HepG2 (cell line): ENCODE measurements around the gene MYORG. TPM values are rescaled to one million over a fixed set of nuclear protein-coding genes. Genes with fewer than 3 reads are reported as not detected.
"Not testable (repeated sequence)": the region's sequence is repeated elsewhere in the genome, so short reads cannot be mapped to it uniquely, and the experiment has no call there.

Source experiments
- ATAC-seq: fragments of 200-7000 bp; cut with Tn5 transposase; 3 replicates; pipeline ENCODE4 v1.9.1; 2020; ENCODE audit warnings: mild to moderate bottlenecking, moderate library complexity
- BruUV-seq: library from RNA; stranded (reverse); fragments of 400-500 nt; replicated peaks from 2 replicates; lab custom pipeline; 2021; lab: Mats Ljungman, UMichigan
- CTCF ChIA-PET: fragments of 300-600 bp; formaldehyde crosslinking; extraction: SDS; loops from one replicate; lab custom pipeline; 2021; ENCODE audit warnings: low total read pairs, inconsistent platforms, low intra/inter-chr PET ratio; lab: Yijun Ruan, JAX
- POLR2A ChIA-PET: fragments of 350-600 bp; sonication (Branson Sonifier 250); formaldehyde crosslinking; loops from one replicate; lab custom pipeline; 2020; ENCODE audit warnings: antibody characterized with exemption, inconsistent platforms; lab: Yijun Ruan, JAX
- DNase-seq: peaks from one replicate; pipeline ENCODE4 v3.0.0-alpha.2; 2015; ENCODE audit warnings: low spot score
- FAIRE-seq: peaks from 3 replicates; lab custom pipeline; 2011; peaks lifted over from hg19 to GRCh38; lab: Jason Lieb, UNC
- H2AFZ ChIP-seq: one replicate; pipeline ENCODE4 v1.6.1; 2011; ENCODE audit warnings: low read length, inconsistent platforms
- H3K27ac ChIP-seq: fragments of 300-600 bp; 3 replicates; pipeline ENCODE4 v1.8.0; 2011; ENCODE audit warnings: mixed run types, mild to moderate bottlenecking, mixed read lengths, low read length, inconsistent platforms; ENCODE audit not compliant: insufficient read depth; ENCODE audit errors: extremely low read length
- H3K27me3 ChIP-seq, 2 experiments: fragments of 200-600 bp in 1 of 2; 2 replicates in 1 of 2; 3 replicates in 1 of 2; pipeline versions ENCODE4 v1.6.0 to v1.8.0; 2011; ENCODE audit warnings: low read length in 2 of 2, mild to moderate bottlenecking in 2 of 2, moderate library complexity in 2 of 2, inconsistent platforms in 1 of 2; ENCODE audit not compliant: insufficient read depth in 2 of 2, control insufficient read depth in 1 of 2
- H3K36me3 ChIP-seq, 2 experiments: fragments of 200-600 bp in 1 of 2; replicated peaks in 1 of 2; 2 replicates in 1 of 2; 3 replicates in 1 of 2; pipeline versions ENCODE4 v1.5.1 to v1.8.0; 2011; ENCODE audit warnings: low read length in 2 of 2, inconsistent platforms in 1 of 2; ENCODE audit not compliant: insufficient read depth in 2 of 2, control insufficient read depth in 1 of 2
- H3K4me1 ChIP-seq: 2 replicates; pipeline ENCODE4 v1.5.1; 2012; ENCODE audit warnings: low read length, inconsistent platforms; ENCODE audit not compliant: insufficient read depth
- H3K4me2 ChIP-seq: 2 replicates; pipeline ENCODE4 v1.6.0; 2011; ENCODE audit warnings: low read depth, low read length, inconsistent platforms
- H3K4me3 ChIP-seq, 3 experiments: fragments of 200-600 bp in 1 of 3; sonication (generic), shearing (Covaris generic) in 1 of 3; replicated peaks in 1 of 3; 2 replicates each; pipeline ENCODE4 v1.5.1; 2011 to 2016; ENCODE audit warnings: low read length in 3 of 3, inconsistent platforms in 2 of 3, low read depth in 2 of 3, mild to moderate bottlenecking in 2 of 3, control low read depth in 1 of 3, mixed read lengths in 1 of 3; ENCODE audit not compliant: insufficient read depth in 1 of 3
- H3K79me2 ChIP-seq: one replicate; pipeline ENCODE4 v1.6.1; 2011; ENCODE audit warnings: low read length, inconsistent platforms; ENCODE audit not compliant: insufficient read depth
- H3K9ac ChIP-seq: 2 replicates; pipeline ENCODE4 v1.6.0; 2011; ENCODE audit warnings: mild to moderate bottlenecking, low read depth, low read length, inconsistent platforms; ENCODE audit not compliant: insufficient read depth
- H3K9me3 ChIP-seq: 2 replicates; pipeline ENCODE4 v1.5.1; 2012; ENCODE audit warnings: mild to moderate bottlenecking, low read length
- H4K20me1 ChIP-seq: 2 replicates; pipeline ENCODE4 v1.6.0; 2011; ENCODE audit warnings: inconsistent platforms, mild to moderate bottlenecking, low read length, moderate library complexity; ENCODE audit not compliant: insufficient read depth
- ZFP91 ChIP-seq: sonication (generic); formaldehyde crosslinking; IDR thresholded peaks from 2 replicates; pipeline ENCODE4 v1.9.0; 2022; ENCODE audit warnings: missing genetic modification reagents, mild to moderate bottlenecking, borderline replicate concordance
- ZNF746 ChIP-seq: sonication (generic); formaldehyde crosslinking; IDR thresholded peaks from 2 replicates; pipeline ENCODE4 v1.8.0; 2022; ENCODE audit warnings: mild to moderate bottlenecking, missing genetic modification reagents
- ZNF770 ChIP-seq: sonication (generic); formaldehyde crosslinking; IDR thresholded peaks from 2 replicates; pipeline ENCODE4 v1.5.0; 2020; ENCODE audit warnings: mild to moderate bottlenecking, missing genetic modification reagents
- WGBS: methylation state at CpG from one replicate; pipeline ENCODE4 v1.1.6; 2017; ENCODE audit warnings: low lambda C conversion rate; 5-methylcytosine and 5-hydroxymethylcytosine counted together
- in situ Hi-C: cut with HindIII; loops from 2 replicates; pipeline ENCODE4 v1.10.0; 2017; ENCODE audit warnings: low pct_unique_long_range_greater_than_20kb; ENCODE audit not compliant: extremely low pct_ligation_motif_present
- intact Hi-C: fragments of 100-400 bp; cut with micrococcal nuclease; formaldehyde crosslinking; loops from one replicate; pipeline ENCODE4 v1.10.0; 2022; ENCODE audit not compliant: unreplicated experiment
- polyA plus RNA-seq, 8 experiments: library from polyadenylated mRNA; depleted of rRNA in 3 of 8; stranded (reverse) in 7 of 8; unstranded in 1 of 8; fragments of >200 nt; fragmentation: Illumina TruSeq in 4 of 8; extraction: Trizol in 4 of 8; gene quantifications; 2 replicates each; pipeline versions ENCODE4 v1.2.1 to v1.2.3, GENCODE V29; 2011 to 2016; ENCODE audit warnings: low read depth in 4 of 8, missing spikeins in 1 of 8, mixed read lengths in 1 of 8; ENCODE audit not compliant: insufficient read depth in 1 of 8
- total RNA-seq, 5 experiments: library from RNA; depleted of rRNA; stranded (reverse); fragments of >200 nt; fragmentation: Illumina TruSeq; extraction: Trizol; gene quantifications; 2 replicates each; pipeline ENCODE4 v1.2.3, GENCODE V29; 2016; ENCODE audit warnings: low read depth in 1 of 5

The MYORG gene
- total and polyA plus RNA-seq, 2 of the 13 experiments (the other 11 are each of a cell fraction or from before 2014, with no cell fraction given): 11.1 to 22.4 TPM

GRCh38 chr9:34352957-34353356, 23.7 kb downstream of the MYORG start:
- FAIRE-seq, H4K20me1 ChIP-seq, CTCF ChIA-PET, H3K27me3 ChIP-seq, BruUV-seq, in situ Hi-C loops, ATAC-seq, DNase-seq, H3K79me2 ChIP-seq, H2AFZ ChIP-seq, H3K36me3 ChIP-seq: not testable (repeated sequence)
- intact Hi-C loops: loop anchor here (1.0 kb wide), 2 partner anchors 19 to 24 kb away; no protein-coding TSS in a partner anchor
- H3K4me1 ChIP-seq: peaks cover 54% of the 10 kb centered on the region
- H3K9me3 ChIP-seq: peaks cover 11% of the 10 kb centered on the region
- POLR2A ChIA-PET: interaction anchor here (0.8 to 3.0 kb wide), 4 partner anchors 9 to 174 kb away, joined by 4 to 70 read pairs (median 11); partner anchors contain the start of genes MYORG and UBAP1
- peak overlapping the region; percentile 78 for H3K4me2 ChIP-seq
- 0 out of 2 replicates have a peak, but pooled peaks have one; percentile 19 for TF ChIP-seq ZNF746
- 0 out of 2 replicates have a peak, but pooled peaks have one; percentile 21 for TF ChIP-seq ZFP91 (CRISPR knock-in tag)
- TF ChIP-seq ZNF770: peak; percentile 93
- 75% methylated on average over 1 of the region's 1 CpG for WGBS
- H3K4me3 ChIP-seq: peak overlapping the region in 1 of 3 experiments; percentile 64; a peak in 1 of 6 replicates
- peak overlapping the region; percentile 76 for H3K9ac ChIP-seq
- H3K27ac ChIP-seq: peak overlapping the region; percentile 95
